Nephron (organoid): Measurements from ENCODE around the gene IDH1.
A peak's percentile ranks its signal among the peaks of the same experiment; 100 is the strongest.
"Not testable (repeated sequence)": the region's sequence is repeated elsewhere in the genome, so short reads cannot be mapped to it uniquely, and the experiment has no call there.

Experiments
- H3K27ac Mint-ChIP-seq, 3 experiments: 2 replicates each; pipeline ENCODE4 v1.8.0; 2020; ENCODE audit warnings: mixed read lengths in 3 of 3, mild to moderate bottlenecking in 2 of 3, moderate library complexity in 1 of 3
- H3K27me3 Mint-ChIP-seq: 2 replicates; pipeline ENCODE4 v1.8.0; 2021; ENCODE audit warnings: low read depth, mild to moderate bottlenecking, moderate library complexity, mixed read lengths
- H3K36me3 Mint-ChIP-seq: 2 replicates; pipeline ENCODE4 v1.8.0; 2020; ENCODE audit warnings: low read depth, mixed read lengths
- H3K4me1 Mint-ChIP-seq: 2 replicates; pipeline ENCODE4 v1.8.0; 2020; ENCODE audit warnings: mixed read lengths
- H3K4me3 Mint-ChIP-seq, 3 experiments: 2 replicates each; pipeline ENCODE4 v1.8.0; 2020; ENCODE audit warnings: mild to moderate bottlenecking in 3 of 3, mixed read lengths in 3 of 3, moderate library complexity in 2 of 3
- H3K9me3 Mint-ChIP-seq: 2 replicates; pipeline ENCODE4 v1.8.0; 2020; ENCODE audit warnings: mixed read lengths
- TF ChIP-seq, protein P1 (sequence below), 3 experiments: fragments of 200-600 bp; sonication (generic); IDR thresholded peaks; one replicate each; pipeline ENCODE4 v1.5.0; 2021; ENCODE audit warnings: antibody characterized with exemption in 3 of 3; ENCODE audit not compliant: unreplicated experiment in 3 of 3

Gene IDH1

DNA sequence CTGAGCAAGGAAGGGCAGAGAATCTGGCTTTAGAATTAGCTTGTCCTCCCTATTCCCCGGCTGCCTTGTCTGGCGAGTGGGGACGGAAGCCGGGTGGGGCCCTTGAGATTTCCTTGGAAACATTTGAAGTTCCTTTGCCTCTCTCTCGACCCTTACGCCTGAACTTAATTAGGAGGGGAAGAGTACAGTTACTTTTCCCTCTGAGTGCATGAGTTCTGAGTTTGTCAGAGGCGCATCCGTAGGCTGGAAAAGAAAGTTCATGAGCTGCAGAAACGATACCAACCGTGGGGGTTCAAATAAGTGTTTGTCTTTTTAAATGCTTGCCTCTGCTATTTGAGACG, 11.7 kb upstream of the IDH1 start:
- TF ChIP-seq, protein P1, sequence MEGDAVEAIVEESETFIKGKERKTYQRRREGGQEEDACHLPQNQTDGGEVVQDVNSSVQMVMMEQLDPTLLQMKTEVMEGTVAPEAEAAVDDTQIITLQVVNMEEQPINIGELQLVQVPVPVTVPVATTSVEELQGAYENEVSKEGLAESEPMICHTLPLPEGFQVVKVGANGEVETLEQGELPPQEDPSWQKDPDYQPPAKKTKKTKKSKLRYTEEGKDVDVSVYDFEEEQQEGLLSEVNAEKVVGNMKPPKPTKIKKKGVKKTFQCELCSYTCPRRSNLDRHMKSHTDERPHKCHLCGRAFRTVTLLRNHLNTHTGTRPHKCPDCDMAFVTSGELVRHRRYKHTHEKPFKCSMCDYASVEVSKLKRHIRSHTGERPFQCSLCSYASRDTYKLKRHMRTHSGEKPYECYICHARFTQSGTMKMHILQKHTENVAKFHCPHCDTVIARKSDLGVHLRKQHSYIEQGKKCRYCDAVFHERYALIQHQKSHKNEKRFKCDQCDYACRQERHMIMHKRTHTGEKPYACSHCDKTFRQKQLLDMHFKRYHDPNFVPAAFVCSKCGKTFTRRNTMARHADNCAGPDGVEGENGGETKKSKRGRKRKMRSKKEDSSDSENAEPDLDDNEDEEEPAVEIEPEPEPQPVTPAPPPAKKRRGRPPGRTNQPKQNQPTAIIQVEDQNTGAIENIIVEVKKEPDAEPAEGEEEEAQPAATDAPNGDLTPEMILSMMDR (IDR thresholded peaks at IDR 0.05; ENCODE audit: unreplicated experiment in 3 of 3), result no peak
- no peaks in the 10 kb centered on the region for H3K27me3 Mint-ChIP-seq
- H3K9me3 Mint-ChIP-seq, result no peaks in the 10 kb centered on the region
- peak overlapping the region; percentile 95 to 100 (median 98) for H3K27ac Mint-ChIP-seq
- peaks cover 36% of the 10 kb centered on the region for H3K4me1 Mint-ChIP-seq
- peaks cover 4% of the 10 kb centered on the region for H3K36me3 Mint-ChIP-seq
- H3K4me3 Mint-ChIP-seq, result peak overlapping the region; percentile 92 to 94 (median 94)

DNA sequence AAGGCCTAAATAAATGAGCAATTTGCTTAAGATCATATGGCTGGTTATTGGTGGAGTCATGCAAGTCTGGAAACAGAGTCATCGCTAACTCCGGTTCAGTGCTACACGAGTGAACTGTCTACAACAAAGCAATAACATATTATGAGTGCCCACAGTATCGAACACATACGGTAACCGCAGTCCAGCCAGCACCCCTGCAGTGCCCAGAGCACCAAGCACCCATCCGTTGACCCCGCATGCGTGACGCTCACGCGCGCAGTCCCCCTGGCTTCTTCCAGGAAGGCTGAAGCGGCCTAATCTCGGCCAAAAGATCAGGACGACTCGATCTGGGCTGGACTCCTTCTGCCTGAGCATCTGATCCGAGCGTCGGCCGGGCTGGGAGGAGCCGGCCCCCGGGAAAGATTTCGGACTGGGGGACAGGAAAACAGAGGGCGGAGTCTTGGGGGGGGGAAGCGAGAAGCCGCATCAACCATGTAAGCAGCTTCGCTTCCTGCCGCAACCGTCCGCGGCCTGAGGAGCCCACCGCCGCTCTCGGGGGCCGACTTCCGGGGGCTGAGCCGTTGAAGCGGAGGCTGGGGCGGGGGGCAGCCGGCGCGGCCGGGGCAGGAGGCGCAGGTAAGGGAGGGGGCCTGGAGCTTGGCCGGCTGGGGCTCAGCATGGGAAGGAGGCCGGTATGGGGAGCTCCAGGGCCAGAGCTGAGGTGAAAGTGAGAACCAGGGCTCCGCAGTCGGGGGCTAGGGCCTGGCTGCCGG, 11.1 kb upstream of the IDH1 start, which contains the start of gene PIKFYVE:
TSS of gene PIKFYVE (plus strand) at position 455 of the 752 bp plus-strand sequence. CDS start 5,265 bp downstream, outside the sequence.
- H3K4me1 Mint-ChIP-seq, result peaks cover 36% of the 10 kb centered on the region

DNA sequence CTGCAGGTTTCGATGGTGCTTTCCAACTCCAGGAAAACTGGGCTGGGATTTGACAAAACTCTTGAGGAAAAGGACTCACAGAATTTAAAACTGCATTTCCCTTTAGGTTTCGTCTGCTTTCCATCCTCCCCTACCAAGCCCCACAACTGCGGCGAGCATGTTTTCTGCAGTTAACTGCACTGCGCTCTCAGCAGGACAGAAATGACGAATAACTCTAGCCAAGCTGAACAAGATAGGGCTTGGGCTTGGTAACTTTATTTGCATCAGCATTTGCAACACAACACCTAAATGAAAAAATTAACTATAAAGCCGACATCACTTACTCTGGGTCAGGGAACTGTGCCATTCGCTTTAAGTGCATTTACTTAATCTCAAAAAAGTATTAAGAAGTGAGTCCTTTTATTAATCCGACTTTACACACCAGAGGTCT, 10.5 kb upstream of the IDH1 start:
- Mint-ChIP-seq H3K9me3 (no peaks in the 10 kb centered on the region), H3K27me3 (no peaks in the 10 kb centered on the region), H3K27ac (peak overlapping the region; percentile 98 to 100 (median 99)), H3K36me3 (no peaks in the 10 kb centered on the region), H3K4me3 (peak overlapping the region; percentile 92 to 94 (median 94)), H3K4me1 (peaks cover 36% of the 10 kb centered on the region)
- TF ChIP-seq, protein P1 (IDR thresholded peaks at IDR 0.05; ENCODE audit: unreplicated experiment in 3 of 3), result no peak

More for the DNA sequence above, 11.1 kb upstream of the IDH1 start, which contains the start of gene PIKFYVE:
- Mint-ChIP-seq H3K36me3 (no peaks in the 10 kb centered on the region), H3K4me3 (peak within 1 kb of the TSS; percentile 92 to 94 (median 94)), H3K9me3 (no peaks in the 10 kb centered on the region), H3K27ac (peak within 1 kb of the TSS; percentile 98 to 100 (median 99)), H3K27me3 (no peaks in the 10 kb centered on the region)
- TF ChIP-seq, protein P1 (IDR thresholded peaks at IDR 0.05; ENCODE audit: unreplicated experiment in 3 of 3), result no peak

DNA sequence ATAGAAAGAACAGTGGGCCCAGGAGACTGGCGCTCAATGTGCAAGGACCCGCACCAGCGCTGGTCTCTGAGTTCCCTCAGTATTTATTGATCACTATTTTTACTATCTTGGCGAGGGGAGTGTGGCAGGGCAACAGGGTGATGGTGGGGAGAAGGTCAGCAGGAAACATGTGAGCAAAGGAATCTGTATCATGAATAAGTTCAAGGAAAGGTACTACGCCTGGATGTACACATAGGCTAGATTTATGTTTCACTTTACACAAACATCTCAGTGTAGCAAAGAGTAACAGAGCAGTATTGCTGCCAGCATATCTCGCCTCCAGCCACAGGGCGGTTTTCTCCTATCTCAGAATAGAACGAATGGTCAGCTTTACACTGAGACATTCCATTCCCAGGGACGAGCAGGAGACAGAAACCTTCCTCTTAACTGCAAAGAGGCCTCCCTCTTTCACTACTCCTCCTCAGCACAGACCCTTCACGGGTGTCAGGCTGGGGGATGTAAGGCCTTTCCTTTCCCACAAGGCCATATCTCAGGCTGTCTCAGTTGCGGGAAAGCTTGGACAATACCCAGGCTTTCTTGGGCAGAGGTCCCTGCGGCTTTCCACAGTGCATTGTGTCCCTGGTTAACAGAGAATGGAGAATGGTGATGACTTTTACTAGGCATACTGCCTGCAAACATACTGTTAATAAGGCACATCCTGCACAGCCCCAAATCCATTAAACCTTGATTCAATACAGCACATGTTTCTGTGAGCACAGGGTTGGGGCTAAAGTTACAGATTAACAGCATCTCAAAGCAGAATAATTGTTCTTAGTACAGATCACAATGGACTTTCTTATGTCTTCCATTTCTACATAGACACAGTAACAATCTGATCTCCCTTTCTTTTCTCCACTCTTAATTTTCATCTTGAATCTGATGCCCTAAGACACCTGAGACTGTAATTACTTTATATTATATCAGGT, 2.3 kb upstream of the IDH1 start:
- not testable (repeated sequence) for H3K9me3 Mint-ChIP-seq, H3K27me3 Mint-ChIP-seq
- Mint-ChIP-seq H3K36me3 (peaks cover 12% of the 10 kb centered on the region), H3K4me3 (peak overlapping the region; percentile 72 to 88 (median 80)), H3K27ac (peak overlapping the region; percentile 95 to 97 (median 97)), H3K4me1 (peaks cover 33% of the 10 kb centered on the region)

DNA sequence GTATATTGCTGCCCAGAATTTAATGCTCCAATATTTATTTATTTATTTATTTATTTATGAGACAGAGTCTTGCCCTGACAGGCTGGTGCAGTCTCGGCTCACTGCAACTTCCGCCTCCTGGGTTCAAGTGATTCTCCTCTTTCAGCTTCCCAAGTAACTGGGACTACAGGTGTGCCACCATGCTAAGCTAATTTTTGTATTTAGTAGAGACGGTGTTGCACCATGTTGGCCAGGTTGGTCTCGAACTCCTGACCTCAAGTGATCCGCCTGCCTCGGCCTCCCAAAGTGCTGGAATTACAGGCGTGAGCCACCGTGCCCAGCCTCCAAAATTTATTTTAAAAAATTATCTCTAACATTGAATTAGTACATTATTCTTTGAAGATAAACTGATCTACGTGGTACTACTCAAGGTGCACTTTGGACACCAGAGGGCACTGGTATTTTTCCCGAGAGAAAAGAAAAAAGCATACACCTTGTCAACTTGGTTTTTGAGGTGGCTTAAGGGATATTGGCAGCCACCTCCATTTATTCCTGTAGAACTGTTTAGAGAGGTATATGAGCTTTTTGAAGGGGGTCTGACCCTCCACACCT, 1.4 kb upstream of the IDH1 start:
- Mint-ChIP-seq H3K9me3 (no peaks in the 10 kb centered on the region), H3K27me3 (no peaks in the 10 kb centered on the region), H3K4me3 (peak overlapping the region; percentile 97 to 99 (median 97)), H3K27ac (peak overlapping the region; percentile 95 to 97 (median 97)), H3K4me1 (peaks cover 33% of the 10 kb centered on the region), H3K36me3 (peaks cover 20% of the 10 kb centered on the region)
- TF ChIP-seq, protein P1 (IDR thresholded peaks at IDR 0.05; ENCODE audit: unreplicated experiment in 3 of 3), result peak in 2 of 3 experiments; percentile 12 to 21
